ENCODE data around the gene ATCAY.
"Not testable (repeated sequence)": the region's sequence is repeated elsewhere in the genome, so short reads cannot be mapped to it uniquely, and the experiment has no call there.

The ATCAY gene

DNA sequence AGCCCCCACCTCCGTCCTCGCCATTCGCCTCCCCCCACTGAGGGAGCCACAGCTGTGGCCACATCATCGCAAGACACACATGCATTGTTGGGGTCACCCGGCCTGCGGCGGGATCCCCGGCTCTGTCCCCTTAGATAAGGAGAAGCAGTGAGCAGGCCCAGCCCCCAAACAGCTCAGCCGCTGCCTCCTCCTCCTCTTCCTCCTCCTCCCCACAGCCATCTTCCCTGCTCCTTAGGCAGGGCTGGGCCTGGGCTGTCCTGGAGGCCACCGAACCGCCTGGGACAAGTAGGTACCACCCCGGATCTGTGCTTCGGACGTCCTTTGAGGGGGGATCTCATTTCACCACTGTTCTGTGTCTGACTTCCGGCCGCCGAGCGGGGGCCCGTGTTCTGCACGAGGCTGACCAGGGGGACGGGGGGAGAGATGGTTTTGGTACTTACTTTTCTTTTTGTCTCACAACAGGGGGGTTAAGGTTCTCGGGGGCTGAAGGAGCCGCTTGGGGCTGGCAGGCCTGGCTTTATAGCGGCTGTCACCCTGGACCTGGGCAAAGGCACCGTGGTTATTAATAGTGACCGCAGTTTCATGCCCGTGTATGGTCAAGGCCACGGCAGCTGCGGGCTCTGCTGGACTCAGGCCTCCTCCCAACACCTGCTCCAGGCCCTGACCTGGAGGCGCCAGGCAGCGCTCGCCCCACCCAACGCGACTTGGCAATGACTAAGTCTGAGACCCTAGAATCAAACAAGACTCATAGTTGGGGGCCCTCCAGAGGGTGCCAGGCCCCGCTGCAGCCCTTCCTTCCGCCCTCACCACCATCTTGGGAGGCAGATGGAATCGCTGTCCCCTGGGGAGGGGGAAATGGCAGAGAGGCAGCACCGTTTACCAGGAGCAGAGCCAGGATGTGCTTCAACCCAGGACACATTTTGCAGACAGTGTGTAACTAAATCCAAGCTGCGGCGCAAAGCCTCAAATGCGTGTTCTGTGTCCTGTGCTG is 70.7 kb downstream of the ATCAY start:
- DNase-seq: no peak

DNA sequence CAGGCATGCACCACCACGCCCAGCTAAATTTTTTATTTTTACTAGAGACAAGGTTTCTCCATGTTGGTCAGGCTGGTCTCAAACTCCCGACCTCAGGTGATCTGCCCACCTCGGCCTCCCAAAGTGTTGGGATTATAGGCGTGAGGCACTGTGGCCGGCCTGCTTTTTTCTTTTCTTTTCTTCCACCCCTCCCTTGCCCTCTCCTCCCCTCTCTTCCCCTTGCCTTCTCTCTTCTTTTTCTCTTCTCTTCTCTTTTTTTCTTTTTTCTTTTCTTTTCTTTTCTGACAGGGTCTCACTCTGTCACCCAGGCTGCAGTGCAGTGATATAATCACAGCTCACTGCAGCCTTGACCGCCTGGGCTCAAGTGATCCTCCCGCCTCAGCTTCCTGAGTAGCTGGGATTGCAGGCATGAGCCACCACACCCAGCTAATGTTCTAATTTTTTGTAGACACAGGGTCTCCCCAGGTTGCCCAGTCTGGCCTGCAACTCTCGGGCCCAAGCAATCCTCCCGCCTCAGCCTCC is 72.3 kb downstream of the ATCAY start:
- DNase-seq: not testable (repeated sequence)

DNA sequence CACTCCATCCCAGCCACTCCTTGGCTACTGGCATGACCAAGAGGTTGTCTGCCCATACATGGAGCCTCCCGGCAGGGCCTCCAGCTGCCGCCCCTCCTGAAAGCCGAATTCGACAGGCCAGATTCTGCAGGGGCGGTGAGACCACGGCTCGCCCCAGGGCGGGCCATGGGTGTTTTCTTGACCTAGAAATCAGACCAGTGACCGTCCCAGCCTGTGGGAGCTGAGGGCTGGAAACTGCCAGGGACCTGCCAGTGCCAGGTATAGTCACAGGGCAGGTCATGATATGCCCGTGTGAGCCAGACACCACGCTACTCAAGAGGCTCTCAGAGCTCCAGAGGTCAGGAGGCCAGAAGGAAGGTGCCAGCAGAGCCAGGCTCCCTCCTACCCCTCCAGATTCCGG is 73.6 kb downstream of the ATCAY start:
- no peak for DNase-seq

DNA sequence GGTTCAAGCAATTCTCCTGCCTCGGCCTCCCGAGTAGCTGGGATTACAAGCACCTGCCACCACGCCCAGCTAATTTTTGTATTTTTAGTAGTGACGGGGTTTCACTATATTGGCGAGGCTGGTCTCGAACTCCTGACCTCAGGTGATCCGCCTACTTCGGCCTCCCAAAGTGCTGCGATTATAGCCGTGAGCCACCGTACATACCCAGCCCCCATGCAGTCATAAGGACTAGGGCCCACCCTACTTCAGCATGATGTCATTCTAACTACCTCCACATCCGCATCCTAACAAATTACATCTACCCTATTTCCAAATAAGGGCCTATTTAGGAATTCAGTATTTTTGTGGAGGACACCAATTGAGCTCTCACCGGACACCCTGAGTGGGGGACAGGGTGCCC is 74.8 kb downstream of the ATCAY start:
- not testable (repeated sequence) for DNase-seq

- DNase-seq: no peak
Measured at GRCh38 chr19:3955688-3956087, 75.2 kb downstream of the ATCAY start.

GRCh38 chr19:3958836-3959765 is 78.6 kb downstream of the ATCAY start:
- no peak for DNase-seq

GRCh38 chr19:3959766-3960131 is 79.3 kb downstream of the ATCAY start:
- DNase-seq: no peak

- DNase-seq: no peak
Measured at GRCh38 chr19:3961007-3961406, 80.5 kb downstream of the ATCAY start.

GRCh38 chr19:3963458-3964255 is 83.2 kb downstream of the ATCAY start:
- DNase-seq: no peak

DNA sequence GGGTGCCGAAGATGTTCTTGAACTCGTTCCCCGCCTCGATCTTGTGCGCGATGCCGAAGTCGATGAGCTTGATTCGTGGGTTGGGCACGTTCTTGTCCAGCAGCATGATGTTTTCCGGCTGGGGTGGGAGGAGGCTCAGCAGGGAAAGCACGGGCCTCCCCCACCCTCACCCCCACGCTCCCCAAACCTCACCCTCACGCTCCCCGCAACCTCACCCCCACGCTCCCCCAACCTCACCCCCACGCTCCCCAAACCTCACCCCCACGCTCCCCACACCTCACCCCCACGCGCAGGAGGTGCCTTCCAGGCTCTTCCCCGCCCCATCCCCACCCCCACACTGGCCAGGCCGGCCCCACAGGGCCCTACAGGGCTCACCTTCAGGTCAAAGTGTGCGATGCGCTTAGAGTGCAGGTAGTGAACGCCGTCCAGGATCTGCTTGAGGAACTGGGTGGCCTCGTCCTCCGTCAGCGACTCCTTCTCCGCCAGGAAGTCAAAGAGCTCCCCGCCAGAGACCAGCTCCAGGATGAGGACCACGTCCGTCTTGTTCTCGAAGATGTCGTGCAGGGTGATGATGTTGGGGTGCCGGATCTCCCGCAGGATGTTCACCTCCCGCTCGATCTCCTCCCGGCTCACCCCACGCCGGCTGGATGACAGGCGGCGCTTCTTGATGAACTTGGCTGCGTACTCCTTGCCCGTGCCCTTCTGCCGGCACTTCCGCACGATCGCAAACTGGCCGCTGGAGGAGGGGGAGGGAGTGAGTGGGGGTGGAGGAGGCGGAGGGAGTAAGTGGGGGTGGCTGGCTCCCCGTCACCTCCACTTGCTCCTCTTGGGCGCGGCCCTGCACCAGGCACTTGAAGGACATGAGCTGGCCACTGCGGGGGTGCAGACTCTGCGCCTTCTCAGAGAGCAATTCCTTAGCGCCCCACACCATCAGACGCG is 84.0 kb downstream of the ATCAY start:
- DNase-seq: no peak

- DNase-seq: no peak
Measured at GRCh38 chr19:3966051-3967017, 85.8 kb downstream of the ATCAY start.

DNA sequence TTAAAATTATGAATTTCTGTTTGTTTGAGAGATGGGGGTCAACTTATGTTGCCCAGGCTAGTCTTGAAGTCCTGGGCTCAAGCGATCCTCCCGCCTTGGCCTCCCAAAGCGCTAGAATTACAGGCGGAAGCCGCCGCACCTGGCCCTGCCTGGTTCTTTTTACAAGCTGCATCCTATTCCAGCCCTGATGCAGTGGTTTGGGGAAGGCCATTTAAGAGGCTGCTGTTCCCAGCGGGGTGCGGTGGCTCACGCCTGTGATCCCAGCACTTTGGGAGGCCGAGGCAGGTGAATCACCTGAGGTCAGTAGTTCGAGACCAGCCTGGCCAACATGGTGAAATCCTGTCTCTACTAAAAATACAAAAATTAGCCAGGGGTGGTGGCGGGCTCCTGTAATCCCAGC is 87.5 kb downstream of the ATCAY start:
- DNase-seq: not testable (repeated sequence)

GRCh38 chr19:3968556-3969434 is 88.3 kb downstream of the ATCAY start:
- no peak for DNase-seq

DNA sequence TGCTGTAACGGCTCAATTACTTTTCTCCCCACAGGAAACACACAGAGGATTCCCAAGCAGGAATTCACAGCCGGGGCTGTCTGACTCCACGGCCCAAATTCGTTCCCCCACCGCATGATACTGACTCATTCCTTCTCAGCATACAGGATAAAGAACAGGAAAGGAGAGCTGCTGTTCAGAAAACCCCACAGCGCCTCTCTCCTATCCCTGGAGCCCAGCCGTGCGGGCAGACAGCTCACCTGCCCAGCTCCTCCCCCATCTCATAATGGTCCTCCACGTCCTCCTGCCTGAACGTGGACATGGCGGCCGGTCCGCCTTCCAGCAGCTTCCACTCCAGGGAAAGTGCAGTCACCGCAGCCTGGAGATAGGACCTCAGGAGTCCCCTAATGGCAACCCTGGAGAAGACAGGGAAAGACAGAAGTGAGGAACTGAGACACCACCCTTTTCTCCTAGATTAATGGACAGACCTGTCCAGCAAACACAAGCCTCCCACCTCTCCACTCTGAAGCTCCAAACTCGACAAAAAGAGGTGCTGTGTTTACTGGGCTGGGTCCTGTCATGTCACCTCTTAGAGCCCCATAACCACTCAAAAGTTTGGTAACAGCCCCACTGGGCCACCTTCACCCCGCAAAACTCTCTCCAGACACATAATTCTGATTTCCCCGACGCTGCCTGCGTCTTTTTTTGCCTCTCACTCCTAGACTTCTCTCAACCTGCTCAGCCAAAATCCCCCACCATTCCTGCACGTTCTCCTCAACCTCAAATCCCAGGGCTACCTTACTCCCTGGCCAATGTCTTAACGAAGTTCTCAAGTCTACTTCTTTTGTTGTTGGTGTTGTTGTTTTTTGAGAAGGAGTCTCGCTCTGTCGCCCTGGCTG is 89.2 kb downstream of the ATCAY start:
- DNase-seq: no peak

DNA sequence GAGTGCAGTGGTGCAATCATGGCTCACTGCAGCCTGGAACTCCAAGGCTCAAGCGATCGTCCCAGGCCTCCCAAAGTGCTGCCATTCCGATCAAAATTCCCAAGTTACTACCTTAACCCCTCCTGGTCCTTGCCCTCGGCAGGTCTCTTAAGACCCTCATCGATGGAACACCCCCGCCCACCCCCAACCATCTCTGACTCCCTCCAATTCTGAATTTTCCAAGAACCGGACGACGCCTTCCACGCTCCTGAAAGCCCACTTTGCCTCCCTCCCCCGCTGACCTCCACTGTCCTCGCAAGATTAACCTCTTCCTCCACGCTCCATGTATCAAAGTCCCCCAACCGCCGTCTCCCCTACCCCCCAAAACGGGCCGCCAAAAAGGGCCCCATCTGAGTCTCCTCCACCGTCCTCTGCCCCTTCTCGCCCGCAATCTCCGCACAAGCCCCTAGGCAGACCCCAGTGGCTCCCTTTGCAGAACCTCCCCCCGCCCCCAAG is 89.9 kb downstream of the ATCAY start:
- DNase-seq: no peak

GRCh38 chr19:3970808-3971598 is 90.5 kb downstream of the ATCAY start, which contains the start of gene DAPK3:
TSS of gene DAPK3 (minus strand) at chr19:3971099. CDS start at chr19:3969735, 1,364 bp downstream.
- peak; percentile 86 for DNase-seq

GRCh38 chr19:3975144-3975543 is 94.7 kb downstream of the ATCAY start:
- DNase-seq: no peak

Data from NCI-H524 treated with DMSO at 0.1 percent for 48 hours (cell line).